Ishikawa (cell line): ENCODE measurements around the gene GABRR1.

ENCODE experiments used
- CEBPB ChIP-seq: IDR thresholded peaks from 2 replicates; pipeline ENCODE4 v1.6.1; 2012
- CREB1 ChIP-seq: IDR thresholded peaks from 2 replicates; pipeline ENCODE4 v1.6.1; 2012; ENCODE audit warnings: low read depth
- EGR1 ChIP-seq: IDR thresholded peaks from 2 replicates; pipeline ENCODE4 v1.6.1; 2012
- EP300 ChIP-seq: IDR thresholded peaks from 2 replicates; pipeline ENCODE4 v1.6.1; 2012; ENCODE audit warnings: borderline replicate concordance
- FOXM1 ChIP-seq: IDR thresholded peaks from 2 replicates; pipeline ENCODE4 v1.6.1; 2012; ENCODE audit warnings: low read depth, borderline replicate concordance
- NFIC ChIP-seq: IDR thresholded peaks from 2 replicates; pipeline ENCODE4 v1.6.1; 2012
- RAD21 ChIP-seq: IDR thresholded peaks from 2 replicates; pipeline ENCODE4 v1.6.1; 2012; ENCODE audit warnings: low read depth
- TAF1 ChIP-seq: IDR thresholded peaks from 2 replicates; pipeline ENCODE4 v1.6.1; 2012; ENCODE audit warnings: low read depth, mild to moderate bottlenecking
- TCF12 ChIP-seq: IDR thresholded peaks from 2 replicates; pipeline ENCODE4 v1.6.1; 2012; ENCODE audit warnings: low read depth
- TEAD4 ChIP-seq: IDR thresholded peaks from 2 replicates; pipeline ENCODE4 v1.6.1; 2012
- YY1 ChIP-seq: IDR thresholded peaks from 2 replicates; pipeline ENCODE4 v1.6.1; 2012; ENCODE audit warnings: low read depth
- ZBTB7A ChIP-seq: IDR thresholded peaks from 2 replicates; pipeline ENCODE4 v1.6.1; 2012; ENCODE audit warnings: low read depth
- TF ChIP-seq, protein P1 (sequence below): IDR thresholded peaks from 2 replicates; pipeline ENCODE4 v1.6.1; 2012; ENCODE audit warnings: low read depth, mild to moderate bottlenecking
- TF ChIP-seq, protein P2 (sequence below): IDR thresholded peaks from 2 replicates; pipeline ENCODE4 v1.6.1; 2012
- TF ChIP-seq, protein P3 (sequence below): IDR thresholded peaks from 2 replicates; pipeline ENCODE4 v1.6.1; 2012

Gene GABRR1

DNA sequence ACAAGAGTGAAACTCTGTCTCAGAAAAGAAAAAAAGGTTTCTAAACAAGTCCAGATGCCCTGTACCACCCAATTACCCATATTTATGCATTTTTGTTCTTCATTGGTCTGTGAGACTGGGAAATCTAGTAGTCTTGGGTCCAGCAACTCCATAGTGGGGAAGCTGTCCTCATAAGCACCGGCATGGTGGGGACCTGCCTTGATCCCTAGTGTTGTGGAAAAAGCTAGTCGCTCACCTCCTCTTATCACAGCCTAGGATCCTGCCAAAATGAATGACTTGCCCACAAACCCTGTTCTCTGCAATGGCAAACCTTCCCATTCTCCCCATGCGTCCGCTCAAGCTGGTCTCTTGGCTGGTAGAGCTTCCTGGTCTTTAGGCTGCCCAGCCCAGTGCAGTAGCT, 38.3 kb upstream of the GABRR1 start:
- TF ChIP-seq CREB1 = no peak
- no peak for TF ChIP-seq EGR1
- no peak for TF ChIP-seq TEAD4
- TF ChIP-seq, protein P1, sequence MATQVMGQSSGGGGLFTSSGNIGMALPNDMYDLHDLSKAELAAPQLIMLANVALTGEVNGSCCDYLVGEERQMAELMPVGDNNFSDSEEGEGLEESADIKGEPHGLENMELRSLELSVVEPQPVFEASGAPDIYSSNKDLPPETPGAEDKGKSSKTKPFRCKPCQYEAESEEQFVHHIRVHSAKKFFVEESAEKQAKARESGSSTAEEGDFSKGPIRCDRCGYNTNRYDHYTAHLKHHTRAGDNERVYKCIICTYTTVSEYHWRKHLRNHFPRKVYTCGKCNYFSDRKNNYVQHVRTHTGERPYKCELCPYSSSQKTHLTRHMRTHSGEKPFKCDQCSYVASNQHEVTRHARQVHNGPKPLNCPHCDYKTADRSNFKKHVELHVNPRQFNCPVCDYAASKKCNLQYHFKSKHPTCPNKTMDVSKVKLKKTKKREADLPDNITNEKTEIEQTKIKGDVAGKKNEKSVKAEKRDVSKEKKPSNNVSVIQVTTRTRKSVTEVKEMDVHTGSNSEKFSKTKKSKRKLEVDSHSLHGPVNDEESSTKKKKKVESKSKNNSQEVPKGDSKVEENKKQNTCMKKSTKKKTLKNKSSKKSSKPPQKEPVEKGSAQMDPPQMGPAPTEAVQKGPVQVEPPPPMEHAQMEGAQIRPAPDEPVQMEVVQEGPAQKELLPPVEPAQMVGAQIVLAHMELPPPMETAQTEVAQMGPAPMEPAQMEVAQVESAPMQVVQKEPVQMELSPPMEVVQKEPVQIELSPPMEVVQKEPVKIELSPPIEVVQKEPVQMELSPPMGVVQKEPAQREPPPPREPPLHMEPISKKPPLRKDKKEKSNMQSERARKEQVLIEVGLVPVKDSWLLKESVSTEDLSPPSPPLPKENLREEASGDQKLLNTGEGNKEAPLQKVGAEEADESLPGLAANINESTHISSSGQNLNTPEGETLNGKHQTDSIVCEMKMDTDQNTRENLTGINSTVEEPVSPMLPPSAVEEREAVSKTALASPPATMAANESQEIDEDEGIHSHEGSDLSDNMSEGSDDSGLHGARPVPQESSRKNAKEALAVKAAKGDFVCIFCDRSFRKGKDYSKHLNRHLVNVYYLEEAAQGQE = no peak
- TF ChIP-seq, protein P2, sequence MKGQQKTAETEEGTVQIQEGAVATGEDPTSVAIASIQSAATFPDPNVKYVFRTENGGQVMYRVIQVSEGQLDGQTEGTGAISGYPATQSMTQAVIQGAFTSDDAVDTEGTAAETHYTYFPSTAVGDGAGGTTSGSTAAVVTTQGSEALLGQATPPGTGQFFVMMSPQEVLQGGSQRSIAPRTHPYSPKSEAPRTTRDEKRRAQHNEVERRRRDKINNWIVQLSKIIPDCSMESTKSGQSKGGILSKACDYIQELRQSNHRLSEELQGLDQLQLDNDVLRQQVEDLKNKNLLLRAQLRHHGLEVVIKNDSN = no peak
- no peak for TF ChIP-seq ZBTB7A
- TF ChIP-seq TAF1 = no peak
- TF ChIP-seq, protein P3, sequence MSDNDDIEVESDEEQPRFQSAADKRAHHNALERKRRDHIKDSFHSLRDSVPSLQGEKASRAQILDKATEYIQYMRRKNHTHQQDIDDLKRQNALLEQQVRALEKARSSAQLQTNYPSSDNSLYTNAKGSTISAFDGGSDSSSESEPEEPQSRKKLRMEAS = no peak
- TF ChIP-seq FOXM1 = no peak
- no peak for TF ChIP-seq EP300
- no peak for TF ChIP-seq NFIC
- TF ChIP-seq YY1 = no peak
- TF ChIP-seq TCF12 = no peak
- TF ChIP-seq RAD21 = no peak
- TF ChIP-seq CEBPB = no peak

DNA sequence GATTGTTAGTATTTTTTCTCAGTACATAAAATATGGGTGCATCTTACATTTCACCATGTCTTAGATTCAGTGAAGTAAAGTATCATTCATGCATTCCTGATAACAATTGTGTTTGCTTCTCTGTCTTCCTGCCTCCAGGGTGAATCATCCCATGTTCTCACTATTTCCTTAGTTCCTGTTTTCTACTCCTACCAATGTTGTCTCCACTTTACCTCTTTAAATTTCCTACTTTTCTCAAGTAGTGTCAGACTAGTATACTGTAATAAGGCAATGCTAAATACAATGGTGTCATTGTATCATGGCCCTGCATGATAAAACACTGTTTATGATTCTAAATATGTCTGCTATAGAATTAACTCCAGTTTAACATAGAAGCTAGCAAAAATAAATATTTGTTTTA, 37.4 kb upstream of the GABRR1 start:
- TF ChIP-seq TEAD4 (no peak), CEBPB (no peak), EP300 (no peak), ZBTB7A (no peak), NFIC (no peak), FOXM1 (no peak), CREB1 (no peak), TAF1 (no peak), RAD21 (no peak), EGR1 (no peak), YY1 (no peak), TCF12 (no peak)
- TF ChIP-seq, protein P3 = no peak
- TF ChIP-seq, protein P1 = no peak
- TF ChIP-seq, protein P2 = no peak

DNA sequence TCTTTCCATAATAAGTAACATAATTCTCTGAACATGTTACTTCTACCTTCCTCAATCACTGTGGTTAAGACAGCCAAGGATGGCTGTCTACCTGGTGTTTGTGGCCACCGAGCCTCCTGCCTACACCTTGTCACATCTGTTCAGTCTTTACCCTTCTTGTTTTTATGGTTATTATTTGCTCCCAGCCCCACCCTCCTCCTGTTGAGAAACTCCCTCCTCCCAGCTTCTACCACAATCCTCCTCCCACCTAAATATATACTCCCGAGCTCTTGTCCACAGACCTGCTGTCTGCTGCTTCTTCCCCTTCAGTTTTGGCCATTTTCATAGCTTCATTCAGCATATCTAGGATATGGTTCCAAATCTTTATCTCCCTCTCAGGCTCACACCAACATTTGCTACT, 35.7 kb upstream of the GABRR1 start:
- TF ChIP-seq CEBPB (no peak), TAF1 (no peak), EGR1 (no peak), ZBTB7A (no peak), RAD21 (no peak), EP300 (no peak), TCF12 (no peak), FOXM1 (no peak), YY1 (no peak), TEAD4 (no peak), CREB1 (no peak), NFIC (no peak)
- TF ChIP-seq, protein P2 = no peak
- TF ChIP-seq, protein P1 = no peak
- TF ChIP-seq, protein P3 = no peak

DNA sequence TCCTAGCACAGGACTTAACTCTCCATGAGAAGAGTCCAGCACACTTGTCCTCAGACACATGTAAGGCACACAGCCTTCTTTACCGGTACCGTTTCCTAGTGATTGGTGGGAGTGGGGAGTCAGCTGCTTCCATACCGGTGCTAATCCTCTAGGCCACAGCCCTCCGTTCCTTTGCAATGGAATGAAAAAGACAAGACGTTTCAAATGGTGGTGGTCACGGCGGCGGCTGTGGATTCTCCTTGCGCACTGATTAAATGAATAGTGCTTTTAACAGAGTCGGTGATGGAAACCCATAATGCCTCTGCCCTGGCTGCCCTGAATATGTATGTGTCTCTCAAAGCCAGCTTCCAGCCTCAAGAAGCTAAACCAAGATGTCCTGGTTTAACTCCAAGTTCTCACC, 34.8 kb upstream of the GABRR1 start:
- TF ChIP-seq, protein P3 = no peak
- TF ChIP-seq TCF12 (no peak), ZBTB7A (no peak), CREB1 (no peak), EGR1 (no peak), CEBPB (no peak), EP300 (no peak), NFIC (no peak), RAD21 (no peak), TAF1 (no peak)
- TF ChIP-seq, protein P2 = no peak
